ENCODE measurements around the gene EMP1.

The EMP1 gene

DNA sequence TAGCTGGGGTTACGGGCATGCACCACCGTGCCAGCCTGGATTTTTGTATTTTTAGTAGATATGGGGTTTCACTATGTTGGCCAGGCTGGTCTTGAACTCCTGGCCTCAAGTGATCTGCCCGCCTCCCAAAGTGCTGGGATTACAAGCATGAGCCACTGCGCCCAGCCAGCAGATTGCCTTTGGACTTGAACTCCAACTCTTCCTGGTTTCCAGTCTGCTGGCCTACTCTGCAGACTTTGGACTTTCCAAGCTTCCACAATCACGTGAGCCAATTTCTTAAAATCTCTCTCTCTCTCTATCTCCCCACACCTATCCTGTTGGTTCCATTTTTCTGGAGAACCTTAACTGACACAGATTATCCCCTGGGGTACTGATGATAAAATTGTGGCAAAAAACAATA lies 55.0 kb downstream of the EMP1 start:
- TF ChIP-seq TAF1 (IDR thresholded peaks at IDR 0.05; ENCODE audit: low read depth) (no peak), YY1 (IDR thresholded peaks at IDR 0.05; ENCODE audit: low read depth) (no peak), CEBPB (IDR thresholded peaks at IDR 0.05) (no peak), RAD21 (IDR thresholded peaks at IDR 0.05; ENCODE audit: low read depth) (no peak), ZBTB7A (IDR thresholded peaks at IDR 0.05; ENCODE audit: low read depth) (no peak), TCF12 (IDR thresholded peaks at IDR 0.05; ENCODE audit: low read depth) (no peak), FOXM1 (IDR thresholded peaks at IDR 0.05; ENCODE audit: borderline replicate concordance, low read depth) (no peak)
- TF ChIP-seq, protein P1, sequence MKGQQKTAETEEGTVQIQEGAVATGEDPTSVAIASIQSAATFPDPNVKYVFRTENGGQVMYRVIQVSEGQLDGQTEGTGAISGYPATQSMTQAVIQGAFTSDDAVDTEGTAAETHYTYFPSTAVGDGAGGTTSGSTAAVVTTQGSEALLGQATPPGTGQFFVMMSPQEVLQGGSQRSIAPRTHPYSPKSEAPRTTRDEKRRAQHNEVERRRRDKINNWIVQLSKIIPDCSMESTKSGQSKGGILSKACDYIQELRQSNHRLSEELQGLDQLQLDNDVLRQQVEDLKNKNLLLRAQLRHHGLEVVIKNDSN (IDR thresholded peaks at IDR 0.05), result no peak

DNA sequence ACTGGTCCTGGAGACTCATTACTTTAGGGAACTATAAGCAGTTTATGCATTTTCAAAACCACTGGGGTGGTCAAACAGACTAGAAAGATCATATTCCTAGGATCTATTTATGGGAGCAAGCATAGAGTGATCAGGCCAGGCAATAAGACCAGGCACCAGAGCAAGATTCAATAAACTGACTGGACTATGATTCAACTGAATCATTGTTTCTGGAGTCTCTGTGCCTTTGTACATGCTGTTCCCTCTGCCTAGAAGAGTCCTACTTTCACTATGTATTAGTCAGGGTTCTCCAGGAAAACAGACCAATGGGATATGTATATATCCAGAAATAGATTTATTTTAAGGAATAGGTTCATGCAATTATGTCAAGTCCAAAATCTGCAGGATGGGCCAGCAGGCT lies 55.5 kb downstream of the EMP1 start:
- TF ChIP-seq TAF1 (IDR thresholded peaks at IDR 0.05; ENCODE audit: low read depth) (no peak), TEAD4 (IDR thresholded peaks at IDR 0.05) (no peak), EP300 (IDR thresholded peaks at IDR 0.05; ENCODE audit: borderline replicate concordance) (no peak), EGR1 (IDR thresholded peaks at IDR 0.05) (no peak), NFIC (IDR thresholded peaks at IDR 0.05) (no peak), CEBPB (IDR thresholded peaks at IDR 0.05) (no peak), FOXM1 (IDR thresholded peaks at IDR 0.05; ENCODE audit: borderline replicate concordance, low read depth) (no peak), YY1 (IDR thresholded peaks at IDR 0.05; ENCODE audit: low read depth) (no peak), ZBTB7A (IDR thresholded peaks at IDR 0.05; ENCODE audit: low read depth) (no peak), CREB1 (IDR thresholded peaks at IDR 0.05; ENCODE audit: low read depth) (no peak), RAD21 (IDR thresholded peaks at IDR 0.05; ENCODE audit: low read depth) (no peak), TCF12 (IDR thresholded peaks at IDR 0.05; ENCODE audit: low read depth) (no peak)
- TF ChIP-seq, protein P2, sequence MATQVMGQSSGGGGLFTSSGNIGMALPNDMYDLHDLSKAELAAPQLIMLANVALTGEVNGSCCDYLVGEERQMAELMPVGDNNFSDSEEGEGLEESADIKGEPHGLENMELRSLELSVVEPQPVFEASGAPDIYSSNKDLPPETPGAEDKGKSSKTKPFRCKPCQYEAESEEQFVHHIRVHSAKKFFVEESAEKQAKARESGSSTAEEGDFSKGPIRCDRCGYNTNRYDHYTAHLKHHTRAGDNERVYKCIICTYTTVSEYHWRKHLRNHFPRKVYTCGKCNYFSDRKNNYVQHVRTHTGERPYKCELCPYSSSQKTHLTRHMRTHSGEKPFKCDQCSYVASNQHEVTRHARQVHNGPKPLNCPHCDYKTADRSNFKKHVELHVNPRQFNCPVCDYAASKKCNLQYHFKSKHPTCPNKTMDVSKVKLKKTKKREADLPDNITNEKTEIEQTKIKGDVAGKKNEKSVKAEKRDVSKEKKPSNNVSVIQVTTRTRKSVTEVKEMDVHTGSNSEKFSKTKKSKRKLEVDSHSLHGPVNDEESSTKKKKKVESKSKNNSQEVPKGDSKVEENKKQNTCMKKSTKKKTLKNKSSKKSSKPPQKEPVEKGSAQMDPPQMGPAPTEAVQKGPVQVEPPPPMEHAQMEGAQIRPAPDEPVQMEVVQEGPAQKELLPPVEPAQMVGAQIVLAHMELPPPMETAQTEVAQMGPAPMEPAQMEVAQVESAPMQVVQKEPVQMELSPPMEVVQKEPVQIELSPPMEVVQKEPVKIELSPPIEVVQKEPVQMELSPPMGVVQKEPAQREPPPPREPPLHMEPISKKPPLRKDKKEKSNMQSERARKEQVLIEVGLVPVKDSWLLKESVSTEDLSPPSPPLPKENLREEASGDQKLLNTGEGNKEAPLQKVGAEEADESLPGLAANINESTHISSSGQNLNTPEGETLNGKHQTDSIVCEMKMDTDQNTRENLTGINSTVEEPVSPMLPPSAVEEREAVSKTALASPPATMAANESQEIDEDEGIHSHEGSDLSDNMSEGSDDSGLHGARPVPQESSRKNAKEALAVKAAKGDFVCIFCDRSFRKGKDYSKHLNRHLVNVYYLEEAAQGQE (IDR thresholded peaks at IDR 0.05; ENCODE audit: low read depth), result no peak
- TF ChIP-seq, protein P1 (IDR thresholded peaks at IDR 0.05), result no peak
- TF ChIP-seq, protein P3, sequence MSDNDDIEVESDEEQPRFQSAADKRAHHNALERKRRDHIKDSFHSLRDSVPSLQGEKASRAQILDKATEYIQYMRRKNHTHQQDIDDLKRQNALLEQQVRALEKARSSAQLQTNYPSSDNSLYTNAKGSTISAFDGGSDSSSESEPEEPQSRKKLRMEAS (IDR thresholded peaks at IDR 0.05), result no peak

DNA sequence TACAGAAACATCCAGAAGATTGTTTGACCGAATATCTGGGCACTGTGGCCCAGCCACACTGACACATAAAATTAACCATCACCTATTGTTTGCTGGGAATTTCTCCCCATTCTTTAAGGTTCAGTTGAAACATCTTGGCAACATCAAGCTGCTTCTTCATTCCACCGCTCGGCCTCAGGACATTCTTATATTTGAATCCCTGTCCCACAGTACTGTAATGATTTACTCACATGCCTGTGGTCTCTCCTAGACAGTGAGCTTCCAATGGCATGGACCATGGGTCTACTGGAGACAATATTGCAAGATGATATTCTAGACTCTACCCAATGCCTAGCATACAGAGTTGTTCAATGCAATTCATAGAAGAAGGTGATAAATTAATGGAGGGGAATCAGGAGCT lies 56.1 kb downstream of the EMP1 start:
- TF ChIP-seq TEAD4 (IDR thresholded peaks at IDR 0.05) (no peak), NFIC (IDR thresholded peaks at IDR 0.05) (no peak), TAF1 (IDR thresholded peaks at IDR 0.05; ENCODE audit: low read depth) (no peak), RAD21 (IDR thresholded peaks at IDR 0.05; ENCODE audit: low read depth) (no peak), EGR1 (IDR thresholded peaks at IDR 0.05) (no peak), FOXM1 (IDR thresholded peaks at IDR 0.05; ENCODE audit: borderline replicate concordance, low read depth) (no peak), CREB1 (IDR thresholded peaks at IDR 0.05; ENCODE audit: low read depth) (no peak), CEBPB (IDR thresholded peaks at IDR 0.05) (no peak), ZBTB7A (IDR thresholded peaks at IDR 0.05; ENCODE audit: low read depth) (no peak), YY1 (IDR thresholded peaks at IDR 0.05; ENCODE audit: low read depth) (no peak)
- TF ChIP-seq, protein P1 (IDR thresholded peaks at IDR 0.05), result no peak
- TF ChIP-seq, protein P2 (IDR thresholded peaks at IDR 0.05; ENCODE audit: low read depth), result no peak
- TF ChIP-seq, protein P3 (IDR thresholded peaks at IDR 0.05), result no peak

DNA sequence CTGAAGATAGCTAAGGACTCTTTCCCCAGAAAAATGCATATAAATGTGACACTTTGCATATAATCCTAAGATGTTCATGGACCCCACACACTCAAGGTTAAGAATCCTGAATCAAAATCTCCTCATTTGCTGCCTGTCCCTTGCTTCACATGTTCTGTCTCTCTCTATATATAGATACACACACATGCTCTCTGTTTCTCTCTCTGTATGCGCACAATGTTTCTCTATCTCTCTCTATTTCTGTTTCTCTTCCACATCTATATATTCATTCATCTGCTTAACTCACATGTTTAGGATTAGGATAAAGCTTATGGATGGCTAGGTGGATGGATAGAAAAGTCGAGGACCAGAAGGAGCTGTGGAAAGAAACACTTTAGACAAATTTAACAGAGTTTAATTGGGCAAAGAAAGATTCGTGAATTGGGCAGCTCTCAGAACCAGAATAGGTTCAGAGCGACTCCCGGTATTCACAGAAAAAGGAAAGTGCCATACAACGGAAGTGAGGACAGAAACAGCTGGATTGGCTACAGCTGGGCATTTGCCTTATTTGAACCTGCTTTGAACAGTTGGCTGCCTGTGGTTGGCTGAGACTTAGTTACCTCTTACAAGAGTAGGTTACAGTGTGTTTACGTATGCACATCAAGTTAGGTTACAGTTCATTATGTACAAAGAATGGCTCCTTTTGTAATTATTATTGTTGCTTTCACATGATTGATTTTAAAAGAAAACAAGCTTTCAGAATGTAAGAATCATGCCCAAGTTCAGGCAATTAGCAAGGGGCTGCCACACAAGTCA lies 57.6 kb downstream of the EMP1 start:
- peak; percentile 32; the same call in 1 of the 2 replicates for TF ChIP-seq FOXM1 (IDR thresholded peaks at IDR 0.05; ENCODE audit: borderline replicate concordance, low read depth)
- TF ChIP-seq, protein P2 (IDR thresholded peaks at IDR 0.05; ENCODE audit: low read depth), result no peak
- no peak for TF ChIP-seq YY1 (IDR thresholded peaks at IDR 0.05; ENCODE audit: low read depth)

Measured in Ishikawa (cell line).